Measurements from ENCODE around the gene ATP2B3. TPM values are rescaled to one million over a fixed set of nuclear protein-coding genes. Genes with fewer than 3 reads are reported as not detected.

ATP2B3 gene
- total RNA-seq, 1 donor, result not detected

GRCh38 chrX:153493085-153493484 lies 24.4 kb upstream of the ATP2B3 start:
- DNase-seq (ENCODE audit: low read depth), result no peak
- TF ChIP-seq, protein P1, sequence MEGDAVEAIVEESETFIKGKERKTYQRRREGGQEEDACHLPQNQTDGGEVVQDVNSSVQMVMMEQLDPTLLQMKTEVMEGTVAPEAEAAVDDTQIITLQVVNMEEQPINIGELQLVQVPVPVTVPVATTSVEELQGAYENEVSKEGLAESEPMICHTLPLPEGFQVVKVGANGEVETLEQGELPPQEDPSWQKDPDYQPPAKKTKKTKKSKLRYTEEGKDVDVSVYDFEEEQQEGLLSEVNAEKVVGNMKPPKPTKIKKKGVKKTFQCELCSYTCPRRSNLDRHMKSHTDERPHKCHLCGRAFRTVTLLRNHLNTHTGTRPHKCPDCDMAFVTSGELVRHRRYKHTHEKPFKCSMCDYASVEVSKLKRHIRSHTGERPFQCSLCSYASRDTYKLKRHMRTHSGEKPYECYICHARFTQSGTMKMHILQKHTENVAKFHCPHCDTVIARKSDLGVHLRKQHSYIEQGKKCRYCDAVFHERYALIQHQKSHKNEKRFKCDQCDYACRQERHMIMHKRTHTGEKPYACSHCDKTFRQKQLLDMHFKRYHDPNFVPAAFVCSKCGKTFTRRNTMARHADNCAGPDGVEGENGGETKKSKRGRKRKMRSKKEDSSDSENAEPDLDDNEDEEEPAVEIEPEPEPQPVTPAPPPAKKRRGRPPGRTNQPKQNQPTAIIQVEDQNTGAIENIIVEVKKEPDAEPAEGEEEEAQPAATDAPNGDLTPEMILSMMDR (IDR thresholded peaks at IDR 0.05; ENCODE audit: insufficient read depth, low read depth, low read length), result no peak

GRCh38 chrX:153494061-153494460 lies 23.4 kb upstream of the ATP2B3 start:
- TF ChIP-seq, protein P1 (IDR thresholded peaks at IDR 0.05; ENCODE audit: insufficient read depth, low read depth, low read length), result no peak
- H3K4me3 ChIP-seq (ENCODE audit: low read depth, low read length), result no peak overlapping the region
- no peak for DNase-seq (ENCODE audit: low read depth)

More at GRCh38 chrX:153493085-153493484, 24.4 kb upstream of the ATP2B3 start:
- H3K4me3 ChIP-seq (ENCODE audit: low read depth, low read length), result no peak overlapping the region

DNA sequence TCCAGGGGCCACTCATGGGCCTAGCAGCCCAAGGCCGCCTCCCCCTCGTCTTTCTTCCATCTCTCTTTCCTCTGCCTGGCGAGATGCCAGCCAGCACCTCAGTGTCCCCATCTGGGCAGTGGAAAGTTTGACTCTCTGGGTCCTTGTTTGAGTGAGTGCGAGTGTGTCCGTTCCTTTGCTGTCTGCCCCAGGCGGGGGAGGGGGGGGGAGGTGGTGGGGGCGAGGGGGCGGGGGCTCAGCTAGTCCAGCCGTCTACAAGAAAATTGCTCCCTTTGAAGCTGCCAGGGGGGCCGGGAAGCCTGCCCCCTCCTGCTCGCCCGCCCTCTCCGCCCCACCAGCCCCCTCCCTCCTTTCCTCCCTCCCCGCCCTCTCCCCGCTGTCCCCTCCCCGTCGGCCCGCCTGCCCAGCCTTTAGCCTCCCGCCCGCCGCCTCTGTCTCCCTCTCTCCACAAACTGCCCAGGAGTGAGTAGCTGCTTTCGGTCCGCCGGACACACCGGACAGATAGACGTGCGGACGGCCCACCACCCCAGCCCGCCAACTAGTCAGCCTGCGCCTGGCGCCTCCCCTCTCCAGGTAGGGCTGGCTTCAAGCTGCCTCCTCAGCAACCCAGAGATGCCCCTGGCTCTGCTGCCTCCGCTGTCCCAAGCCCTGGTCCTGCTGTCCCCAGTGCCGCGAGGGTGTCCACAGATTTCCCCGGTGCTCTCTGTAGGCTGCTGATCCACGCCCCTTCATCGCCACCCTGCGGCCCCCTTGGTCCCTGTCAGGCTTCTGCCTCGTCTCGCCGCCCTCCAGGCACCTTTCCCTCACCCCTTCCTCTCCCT lies 22.7 kb upstream of the ATP2B3 start, which contains the start of gene BGN:
Gene BGN (plus strand): TSS at position 440 of the 821 bp plus-strand sequence. CDS start 9,652 bp downstream, outside the sequence.
- TF ChIP-seq, protein P1 (IDR thresholded peaks at IDR 0.05; ENCODE audit: insufficient read depth, low read depth, low read length), result peak; percentile 37
- peak within 1 kb of the TSS; percentile 56 for H3K4me3 ChIP-seq (ENCODE audit: low read depth, low read length)
- DNase-seq (ENCODE audit: low read depth), result peak; percentile 38

- DNase-seq (ENCODE audit: low read depth), result peak; percentile 22
These were observed 22.1 kb upstream of the ATP2B3 start for GRCh38 chrX:153495362-153495751.

DNA sequence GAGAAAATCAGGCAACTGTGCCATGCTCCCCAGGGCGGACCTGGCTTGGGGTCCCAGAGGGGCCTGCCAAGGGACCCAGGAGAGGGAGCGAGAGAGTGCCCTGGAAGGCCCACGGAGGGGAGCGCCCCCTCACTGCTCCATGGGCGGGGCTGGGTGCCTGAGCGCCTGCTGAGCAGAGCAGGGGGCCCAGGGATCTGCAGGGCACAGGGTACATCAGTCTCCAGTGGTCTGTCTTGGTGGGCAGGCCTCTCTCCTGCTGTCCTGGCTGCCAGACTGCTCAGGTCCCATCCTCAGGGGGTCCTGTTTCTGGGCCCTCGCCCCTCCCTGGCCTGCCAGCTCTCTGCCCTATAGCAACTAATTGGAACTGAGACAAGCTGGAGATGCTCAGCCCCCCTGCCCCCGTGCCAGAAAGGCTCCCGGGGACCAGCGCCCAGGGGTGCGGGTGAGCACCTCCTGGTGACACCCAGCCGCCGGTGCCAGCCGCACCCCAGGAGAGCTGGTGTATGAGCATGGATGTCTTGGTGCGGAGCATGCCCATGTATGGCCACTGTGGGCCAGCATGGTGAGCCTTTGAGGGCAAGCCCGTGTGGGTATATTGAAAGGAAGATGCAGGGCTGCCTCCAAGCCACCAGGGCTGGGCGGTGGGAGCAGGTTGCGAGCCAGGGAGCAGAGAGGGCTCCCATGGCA lies 21.4 kb upstream of the ATP2B3 start:
- TF ChIP-seq, protein P1 (IDR thresholded peaks at IDR 0.05; ENCODE audit: insufficient read depth, low read depth, low read length), result no peak
- peak overlapping the region; percentile 56 for H3K4me3 ChIP-seq (ENCODE audit: low read depth, low read length)
- DNase-seq (ENCODE audit: low read depth), result no peak

More at GRCh38 chrX:153495362-153495751, 22.1 kb upstream of the ATP2B3 start:
- TF ChIP-seq, protein P1 (IDR thresholded peaks at IDR 0.05; ENCODE audit: insufficient read depth, low read depth, low read length), result no peak
- H3K4me3 ChIP-seq (ENCODE audit: low read depth, low read length), result peak overlapping the region; percentile 56

DNA sequence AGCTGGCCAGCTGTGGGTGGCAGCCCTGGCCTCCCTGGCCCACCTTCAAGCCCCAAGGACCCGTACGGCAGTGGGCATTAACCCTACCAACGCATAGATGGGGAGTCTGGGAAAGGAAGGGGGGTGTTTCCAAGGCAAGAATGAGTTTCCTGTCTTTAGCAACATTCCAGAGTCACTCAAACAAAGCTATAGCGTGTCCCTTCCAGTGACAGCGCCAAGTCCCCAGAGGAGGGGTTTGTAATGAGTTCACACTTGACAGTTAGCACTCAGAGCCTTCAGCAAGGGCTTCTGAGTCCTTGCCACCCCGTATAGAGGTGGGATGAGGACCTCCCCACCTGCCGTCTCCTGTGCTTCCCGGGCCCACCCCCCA lies 20.9 kb upstream of the ATP2B3 start:
- no peak for DNase-seq (ENCODE audit: low read depth)
- TF ChIP-seq, protein P1 (IDR thresholded peaks at IDR 0.05; ENCODE audit: insufficient read depth, low read depth, low read length), result no peak
- H3K4me3 ChIP-seq (ENCODE audit: low read depth, low read length), result no peak overlapping the region
